Measurements from ENCODE around the gene NBEAL1. TPM values are rescaled to one million over a fixed set of nuclear protein-coding genes. Genes with fewer than 3 reads are reported as not detected.
A peak's percentile ranks its signal among the peaks of the same experiment; 100 is the strongest.

Gene NBEAL1
- total RNA-seq, 1 experiment from 2014 or later, result 17.0 TPM

DNA sequence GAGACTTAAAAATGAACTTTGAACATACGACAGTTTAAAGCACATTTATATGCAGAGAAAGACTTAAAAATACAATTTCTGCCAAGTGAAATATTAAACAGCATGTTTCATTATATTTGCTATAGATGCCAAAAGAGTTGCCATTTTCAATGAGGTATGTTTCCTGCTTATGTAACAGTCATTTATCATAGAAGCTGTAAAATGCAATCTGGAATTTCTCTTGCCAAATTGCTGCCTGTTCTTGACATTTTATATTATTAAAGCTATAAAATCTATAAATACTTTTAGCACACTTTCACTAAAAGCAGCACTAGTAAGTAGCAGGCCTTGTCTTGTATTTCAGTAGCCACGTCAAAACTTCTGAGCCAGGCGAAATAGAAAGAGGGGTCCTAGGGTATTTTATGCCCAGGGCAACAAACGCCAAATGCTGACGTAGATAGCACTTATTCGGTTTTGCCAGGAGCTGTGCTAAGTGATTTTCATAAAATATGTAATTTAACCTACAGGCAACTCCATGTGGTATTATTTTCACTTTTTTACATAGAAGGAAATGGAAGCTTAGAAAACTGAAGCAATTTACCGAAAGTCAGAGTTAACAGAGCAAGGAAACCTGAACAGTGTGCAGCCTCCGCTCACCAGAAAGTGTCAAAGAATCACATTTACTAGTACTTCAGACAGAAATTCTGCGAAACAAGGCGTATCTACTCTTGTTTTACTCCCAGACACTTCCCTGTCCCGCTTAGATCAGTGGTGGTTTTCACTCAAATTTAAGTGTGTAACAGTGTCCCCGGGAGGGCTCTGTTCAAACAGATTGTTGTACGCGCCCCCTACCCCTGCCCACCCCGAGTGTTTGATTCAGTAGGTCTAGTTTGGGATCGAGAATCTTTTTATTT lies 222.9 kb downstream of the NBEAL1 start:
- intact Hi-C loops (cut with micrococcal nuclease), result loop anchor here (2.0 kb wide), 1 partner anchor 327 kb away; the partner anchor contains the start of gene WDR12
- RAD21 ChIA-PET (ENCODE audit: low non-redundant PET in 1 of 2, low total read pairs in 2 of 2, uncharacterized antibody in 2 of 2, unreplicated experiment in 2 of 2), result no interaction called here

DNA sequence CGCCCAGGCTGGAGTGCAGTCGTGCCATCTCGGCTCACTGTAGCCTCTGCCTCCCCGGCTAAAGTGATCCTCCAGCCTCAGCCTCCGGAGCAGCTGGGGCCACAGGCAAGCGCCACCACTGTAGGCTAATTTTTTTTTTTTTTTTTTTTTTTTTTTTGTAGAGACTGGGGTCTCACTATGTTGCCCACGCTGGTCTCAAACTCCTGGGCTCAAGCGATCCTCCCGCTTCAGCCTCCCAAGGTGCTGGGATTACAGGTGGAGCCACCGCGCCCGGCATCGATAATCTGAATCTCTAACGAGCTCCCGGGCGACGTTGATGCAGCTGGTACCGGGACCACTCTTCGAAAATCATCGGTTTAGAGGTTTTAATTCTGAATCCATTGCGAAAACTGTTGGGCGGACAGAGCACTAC lies 223.6 kb downstream of the NBEAL1 start:
- Histone ChIP-seq H3K36me3 (ENCODE audit: control insufficient read depth in 1 of 2, insufficient read depth in 2 of 2, low read length in 2 of 2) (0 out of 4 replicates have a peak, but pooled peaks cover 0 to 2% of the 10 kb centered on the region in 2 experiments), H3K4me3 (replicated peaks in 1 of 2; ENCODE audit: low read depth in 1 of 2, low read length in 2 of 2) (peak overlapping the region; percentile 93 to 95), H3K9ac (ENCODE audit: low read length) (peak overlapping the region; percentile 82), H3K9me2 (ENCODE audit: insufficient read depth) (no peaks in the 10 kb centered on the region), H3K27ac (ENCODE audit: low read depth, low read length) (peak overlapping the region; percentile 83), H4K20me1 (ENCODE audit: insufficient read depth) (no peaks in the 10 kb centered on the region), H2AFZ (ENCODE audit: low read depth, low read length, poor library complexity, severe bottlenecking) (no peak overlapping the region), H3K9me3 (ENCODE audit: control insufficient read depth in 1 of 2, insufficient read depth in 1 of 2, low read depth in 1 of 2, low read length in 2 of 2) (no peaks in the 10 kb centered on the region), H3K4me1 (ENCODE audit: control insufficient read depth in 1 of 2, insufficient read depth in 2 of 2, low read length in 2 of 2) (peaks cover 6 to 22% of the 10 kb centered on the region in 2 experiments; a peak in 3 of 4 replicates), H3K79me2 (ENCODE audit: insufficient read depth, low read length) (peaks cover 26% of the 10 kb centered on the region), H3K4me2 (ENCODE audit: low read length) (peak overlapping the region; percentile 93), H3K27me3 (ENCODE audit: insufficient read depth, low read length) (no peaks in the 10 kb centered on the region)
- ChIA-PET CTCF (no interaction called here), RAD21 (ENCODE audit: low non-redundant PET in 1 of 2, low total read pairs in 2 of 2, uncharacterized antibody in 2 of 2, unreplicated experiment in 2 of 2) (no interaction called here), POLR2A (interaction anchor here (1.0 kb wide), 1 partner anchor 13 kb away, joined by 4 read pairs; no protein-coding TSS in a partner anchor)
- ATAC-seq (no peak), DNase-seq (ENCODE audit: low read depth, low spot score) (no peak)
- TSS peak; percentile 74 for BruUV-seq (replicated peaks)
- intact Hi-C loops (cut with micrococcal nuclease), result loop anchor here (2.0 kb wide), 1 partner anchor 327 kb away; the partner anchor contains the start of gene WDR12
- TF ChIP-seq, protein P1, sequence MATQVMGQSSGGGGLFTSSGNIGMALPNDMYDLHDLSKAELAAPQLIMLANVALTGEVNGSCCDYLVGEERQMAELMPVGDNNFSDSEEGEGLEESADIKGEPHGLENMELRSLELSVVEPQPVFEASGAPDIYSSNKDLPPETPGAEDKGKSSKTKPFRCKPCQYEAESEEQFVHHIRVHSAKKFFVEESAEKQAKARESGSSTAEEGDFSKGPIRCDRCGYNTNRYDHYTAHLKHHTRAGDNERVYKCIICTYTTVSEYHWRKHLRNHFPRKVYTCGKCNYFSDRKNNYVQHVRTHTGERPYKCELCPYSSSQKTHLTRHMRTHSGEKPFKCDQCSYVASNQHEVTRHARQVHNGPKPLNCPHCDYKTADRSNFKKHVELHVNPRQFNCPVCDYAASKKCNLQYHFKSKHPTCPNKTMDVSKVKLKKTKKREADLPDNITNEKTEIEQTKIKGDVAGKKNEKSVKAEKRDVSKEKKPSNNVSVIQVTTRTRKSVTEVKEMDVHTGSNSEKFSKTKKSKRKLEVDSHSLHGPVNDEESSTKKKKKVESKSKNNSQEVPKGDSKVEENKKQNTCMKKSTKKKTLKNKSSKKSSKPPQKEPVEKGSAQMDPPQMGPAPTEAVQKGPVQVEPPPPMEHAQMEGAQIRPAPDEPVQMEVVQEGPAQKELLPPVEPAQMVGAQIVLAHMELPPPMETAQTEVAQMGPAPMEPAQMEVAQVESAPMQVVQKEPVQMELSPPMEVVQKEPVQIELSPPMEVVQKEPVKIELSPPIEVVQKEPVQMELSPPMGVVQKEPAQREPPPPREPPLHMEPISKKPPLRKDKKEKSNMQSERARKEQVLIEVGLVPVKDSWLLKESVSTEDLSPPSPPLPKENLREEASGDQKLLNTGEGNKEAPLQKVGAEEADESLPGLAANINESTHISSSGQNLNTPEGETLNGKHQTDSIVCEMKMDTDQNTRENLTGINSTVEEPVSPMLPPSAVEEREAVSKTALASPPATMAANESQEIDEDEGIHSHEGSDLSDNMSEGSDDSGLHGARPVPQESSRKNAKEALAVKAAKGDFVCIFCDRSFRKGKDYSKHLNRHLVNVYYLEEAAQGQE (IDR thresholded peaks at IDR 0.05; ENCODE audit: low read depth), result no peak
- TF ChIP-seq CEBPB (IDR thresholded peaks at IDR 0.05; ENCODE audit: low read depth), result no peak
- TF ChIP-seq, protein P2, sequence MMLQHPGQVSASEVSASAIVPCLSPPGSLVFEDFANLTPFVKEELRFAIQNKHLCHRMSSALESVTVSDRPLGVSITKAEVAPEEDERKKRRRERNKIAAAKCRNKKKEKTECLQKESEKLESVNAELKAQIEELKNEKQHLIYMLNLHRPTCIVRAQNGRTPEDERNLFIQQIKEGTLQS (IDR thresholded peaks at IDR 0.05), result no peak
- no peak for TF ChIP-seq JUND (IDR thresholded peaks at IDR 0.05)
- TF ChIP-seq, protein P3, sequence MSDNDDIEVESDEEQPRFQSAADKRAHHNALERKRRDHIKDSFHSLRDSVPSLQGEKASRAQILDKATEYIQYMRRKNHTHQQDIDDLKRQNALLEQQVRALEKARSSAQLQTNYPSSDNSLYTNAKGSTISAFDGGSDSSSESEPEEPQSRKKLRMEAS (IDR thresholded peaks at IDR 0.05), result no peak
- no peak for TF ChIP-seq SIN3A (IDR thresholded peaks at IDR 0.05; ENCODE audit: low read depth)
- TF ChIP-seq RAD21 (IDR thresholded peaks at IDR 0.05; ENCODE audit: low read depth), result no peak

More for the DNA sequence above, 222.9 kb downstream of the NBEAL1 start:
- H3K27me3 ChIP-seq (ENCODE audit: insufficient read depth, low read length), result no peaks in the 10 kb centered on the region
- peak overlapping the region; percentile 93 for H3K4me2 ChIP-seq (ENCODE audit: low read length)
- no peaks in the 10 kb centered on the region for H3K36me3 ChIP-seq (ENCODE audit: control insufficient read depth in 1 of 2, insufficient read depth in 2 of 2, low read length in 2 of 2)
- DNase-seq (ENCODE audit: low read depth, low spot score) (no peak), ATAC-seq (no peak)
- H3K4me1 ChIP-seq (ENCODE audit: control insufficient read depth in 1 of 2, insufficient read depth in 2 of 2, low read length in 2 of 2), result peaks cover 6 to 22% of the 10 kb centered on the region in 2 experiments; a peak in 3 of 4 replicates
- no peaks in the 10 kb centered on the region for H4K20me1 ChIP-seq (ENCODE audit: insufficient read depth)
- TF ChIP-seq, protein P2 (IDR thresholded peaks at IDR 0.05), result no peak
- TF ChIP-seq ZNF274 (IDR thresholded peaks at IDR 0.05; ENCODE audit: low read depth, low read length) (no peak), JUND (IDR thresholded peaks at IDR 0.05) (no peak), CBX3 (IDR thresholded peaks at IDR 0.05; ENCODE audit: low read depth) (no peak), EZH2 (IDR thresholded peaks at IDR 0.05) (no peak), TCF7L2 (IDR thresholded peaks at IDR 0.05; ENCODE audit: borderline replicate concordance, extremely low read depth, insufficient read depth, insufficient read length) (no peak), EGR1 (IDR thresholded peaks at IDR 0.05; ENCODE audit: low read depth) (no peak), RAD21 (IDR thresholded peaks at IDR 0.05; ENCODE audit: low read depth) (no peak), YY1 (IDR thresholded peaks at IDR 0.05; ENCODE audit: extremely low read depth, insufficient replicate concordance, low read depth, low read length) (no peak), CEBPB (IDR thresholded peaks at IDR 0.05; ENCODE audit: low read depth) (no peak)
- no peak overlapping the region for H2AFZ ChIP-seq (ENCODE audit: low read depth, low read length, poor library complexity, severe bottlenecking)
- peaks cover 23% of the 10 kb centered on the region for H3K79me2 ChIP-seq (ENCODE audit: insufficient read depth, low read length)
- no peaks in the 10 kb centered on the region for H3K9me2 ChIP-seq (ENCODE audit: insufficient read depth)
- H3K27ac ChIP-seq (ENCODE audit: low read depth, low read length), result peak overlapping the region; percentile 83; the same call in 1 of the 2 replicates
- 0 out of 2 replicates have a peak overlapping the region, but pooled peaks have one; percentile 82 for H3K9ac ChIP-seq (ENCODE audit: low read length)
- POLR2A ChIA-PET, result interaction anchor here (1.0 kb wide), 1 partner anchor 13 kb away, joined by 4 read pairs; no protein-coding TSS in a partner anchor
- CTCF ChIA-PET, result no interaction called here
- no peaks in the 10 kb centered on the region for H3K9me3 ChIP-seq (ENCODE audit: control insufficient read depth in 1 of 2, insufficient read depth in 1 of 2, low read depth in 1 of 2, low read length in 2 of 2)
- BruUV-seq (replicated peaks), result no TSS peak
- H3K4me3 ChIP-seq (replicated peaks in 1 of 2; ENCODE audit: low read depth in 1 of 2, low read length in 2 of 2), result peak overlapping the region in 1 of 2 experiments; percentile 93; a peak in 3 of 4 replicates

Data from HCT116 (cell line).